Measurements from ENCODE around the gene GNB5. TPM values are rescaled to one million over a fixed set of nuclear protein-coding genes. Genes with fewer than 3 reads are reported as not detected.

The GNB5 gene
- total and polyA plus RNA-seq, 2 of the 13 experiments (the other 11 are each of a cell fraction or from before 2014, with no cell fraction given): 13.7 to 14.4 TPM

- H3K79me2 ChIP-seq (ENCODE audit: insufficient read depth, low read length): no peaks in the 10 kb centered on the region
- in situ Hi-C loops (cut with HindIII; ENCODE audit: extremely low pct_ligation_motif_present, low pct_unique_long_range_greater_than_20kb): no loop called here
- ChIA-PET POLR2A (no interaction called here), CTCF (ENCODE audit: low intra/inter-chr PET ratio, low total read pairs) (no interaction called here)
- no TSS peak for BruUV-seq (replicated peaks)
- H4K20me1 ChIP-seq (ENCODE audit: insufficient read depth, low read length): no peaks in the 10 kb centered on the region
- TF ChIP-seq ZFY (CRISPR knock-in tag; IDR thresholded peaks at IDR 0.05): no peak
- peak; percentile 18; the same call in 1 of the 2 replicates for TF ChIP-seq KDM1A (CRISPR knock-in tag; IDR thresholded peaks at IDR 0.05)
- TF ChIP-seq TCF7 (IDR thresholded peaks at IDR 0.05; ENCODE audit: low read depth): no peak
- TF ChIP-seq ZNF142 (CRISPR knock-in tag; IDR thresholded peaks at IDR 0.05): peak; percentile 75; the same call in 1 of the 2 replicates
- peak; percentile 82 for TF ChIP-seq ZNF629 (CRISPR knock-in tag; conservative IDR thresholded peaks at IDR 0.05)
- H3K9ac ChIP-seq (ENCODE audit: insufficient read depth, low read depth, low read length): no peak overlapping the region
- FAIRE-seq (no peak), DNase-seq (ENCODE audit: low spot score) (no peak), ATAC-seq (peak; percentile 33)
- H3K27me3 ChIP-seq (ENCODE audit: control insufficient read depth in 1 of 2, insufficient read depth in 2 of 2, low read length in 2 of 2): no peaks in the 10 kb centered on the region
- H3K4me3 ChIP-seq (replicated peaks in 1 of 3; ENCODE audit: insufficient read depth in 1 of 3, low read depth in 2 of 3, low read length in 3 of 3): no peak overlapping the region
- H3K27ac ChIP-seq (ENCODE audit: extremely low read length, insufficient read depth, low read length): no peak overlapping the region
- no peak overlapping the region for H2AFZ ChIP-seq (ENCODE audit: low read length)
- H3K4me1 ChIP-seq (ENCODE audit: insufficient read depth, low read length): peaks cover 64% of the 10 kb centered on the region
- no peaks in the 10 kb centered on the region for H3K36me3 ChIP-seq (replicated peaks in 1 of 2; ENCODE audit: control insufficient read depth in 1 of 2, insufficient read depth in 2 of 2, low read length in 2 of 2)
- H3K9me3 ChIP-seq (ENCODE audit: low read length): no peaks in the 10 kb centered on the region
- no peak overlapping the region for H3K4me2 ChIP-seq (ENCODE audit: low read depth, low read length)
- intact Hi-C loops (cut with micrococcal nuclease; ENCODE audit: unreplicated experiment): no loop called here
Measured at GRCh38 chr15:52113708-52114107, 77.5 kb downstream of the GNB5 start.

All from HepG2 (cell line).